ENCODE measurements around the gene MPV17L.
"Not testable (repeated sequence)": the region's sequence is repeated elsewhere in the genome, so short reads cannot be mapped to it uniquely, and the experiment has no call there.

Gene MPV17L

GRCh38 chr16:15398618-15399316 lies 3.2 kb downstream of the MPV17L start:
- no peak for TF ChIP-seq CTCF (conservative IDR thresholded peaks at IDR 0.05; ENCODE audit: low read depth, low read length)
- H3K4me3 ChIP-seq (ENCODE audit: low read depth, low read length), result no peak overlapping the region
- no peak for DNase-seq (ENCODE audit: low read depth)

- H3K4me3 ChIP-seq (ENCODE audit: low read depth, low read length), result no peak overlapping the region
- no peak for DNase-seq (ENCODE audit: low read depth)
- no peak for TF ChIP-seq CTCF (conservative IDR thresholded peaks at IDR 0.05; ENCODE audit: low read depth, low read length)
Measured at GRCh38 chr16:15399317-15399716, 3.8 kb downstream of the MPV17L start.

- DNase-seq (ENCODE audit: low read depth); H3K4me3 ChIP-seq (ENCODE audit: low read depth, low read length): not testable (repeated sequence)
Measured at GRCh38 chr16:15400314-15400713, 4.8 kb downstream of the MPV17L start.

- DNase-seq (ENCODE audit: low read depth), result no peak
- no peak for TF ChIP-seq CTCF (conservative IDR thresholded peaks at IDR 0.05; ENCODE audit: low read depth, low read length)
- no peak overlapping the region for H3K4me3 ChIP-seq (ENCODE audit: low read depth, low read length)
Measured at GRCh38 chr16:15401972-15402371, 6.4 kb downstream of the MPV17L start.

- peak; percentile 27 for DNase-seq (ENCODE audit: low read depth)
- no peak for TF ChIP-seq CTCF (conservative IDR thresholded peaks at IDR 0.05; ENCODE audit: low read depth, low read length)
Measured at GRCh38 chr16:15403392-15403995, 7.9 kb downstream of the MPV17L start.

GRCh38 chr16:15404091-15404490 lies 8.5 kb downstream of the MPV17L start:
- not testable (repeated sequence) for H3K4me3 ChIP-seq (ENCODE audit: low read depth, low read length)
- peak; percentile 30 for DNase-seq (ENCODE audit: low read depth)

More at GRCh38 chr16:15403392-15403995, 7.9 kb downstream of the MPV17L start:
- no peak overlapping the region for H3K4me3 ChIP-seq (ENCODE audit: low read depth, low read length)

DNA sequence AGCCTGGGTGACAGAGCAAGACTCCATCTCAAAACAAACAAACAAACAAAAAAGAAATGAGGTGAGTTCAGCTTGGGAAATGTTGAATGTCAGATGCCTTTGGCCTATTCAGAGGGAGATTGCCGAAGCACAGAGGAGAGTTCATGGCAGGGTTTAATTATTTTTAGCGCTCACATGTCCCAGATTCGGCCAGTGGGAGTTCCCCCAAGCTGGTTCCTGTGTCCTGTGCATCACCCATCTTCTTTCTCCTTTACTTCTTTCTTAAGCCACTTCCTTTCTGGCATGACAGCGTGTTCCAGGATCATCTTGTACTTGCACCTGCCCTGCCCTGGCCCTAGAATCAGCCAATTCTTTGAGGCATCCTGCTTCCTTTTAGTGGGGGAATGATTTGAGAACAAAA lies 9.2 kb downstream of the MPV17L start:
- peak; percentile 36 for DNase-seq (ENCODE audit: low read depth)

GRCh38 chr16:15407756-15408155 lies 12.2 kb downstream of the MPV17L start:
- H3K4me3 ChIP-seq (ENCODE audit: low read depth, low read length); DNase-seq (ENCODE audit: low read depth): not testable (repeated sequence)

More for the DNA sequence above, 9.2 kb downstream of the MPV17L start:
- no peak for TF ChIP-seq CTCF (conservative IDR thresholded peaks at IDR 0.05; ENCODE audit: low read depth, low read length)
- no peak overlapping the region for H3K4me3 ChIP-seq (ENCODE audit: low read depth, low read length)

GRCh38 chr16:15409476-15409875 lies 13.9 kb downstream of the MPV17L start:
- not testable (repeated sequence) for H3K4me3 ChIP-seq (ENCODE audit: low read depth, low read length)

More at GRCh38 chr16:15409476-15409875, 13.9 kb downstream of the MPV17L start:
- not testable (repeated sequence) for DNase-seq (ENCODE audit: low read depth)
